ENCODE measurements around the gene CBLN3. TPM values are rescaled to one million over a fixed set of nuclear protein-coding genes. Genes with fewer than 3 reads are reported as not detected.
A peak's percentile ranks its signal among the peaks of the same experiment; 100 is the strongest.

The CBLN3 gene
- total RNA-seq, 4 donors from 2014 or later = 1.7 to 3.4 (median 2.3) TPM

GRCh38 chr14:24435998-24436354 lies 6.5 kb upstream of the CBLN3 start:
- intact Hi-C loops (cut with DNase I) = loop anchor here (2.0 to 10.0 kb wide), 2 partner anchors 101 to 201 kb away; partner anchors contain the start of genes ADCY4, GMPR2 and NEDD8

GRCh38 chr14:24435192-24435810 lies 5.8 kb upstream of the CBLN3 start:
- no peak for TF ChIP-seq POLR2A (IDR thresholded peaks at IDR 0.05)
- no peak for TF ChIP-seq CTCF (IDR thresholded peaks at IDR 0.05)
- Histone ChIP-seq H3K27ac (peak overlapping the region in 2 of 3 donors; percentile 19 to 46), H3K36me3 (peaks cover 43 to 51% of the 10 kb centered on the region in 2 donors), H3K27me3 (no peaks in the 10 kb centered on the region), H3K4me1 (peaks cover 18 to 55% of the 10 kb centered on the region in 2 donors), H3K4me3 (replicated peaks in 1 of 3) (no peak overlapping the region), H3K9me3 (no peaks in the 10 kb centered on the region)
- intact Hi-C loops (cut with DNase I) = loop anchor here (10.0 kb wide), 1 partner anchor 200 kb away; the partner anchor contains the start of genes GMPR2 and NEDD8
- DNase-seq = no peak
- 84 to 88% methylated on average over 2 of the region's 2 CpGs for WGBS, 2 donors

More at GRCh38 chr14:24435998-24436354, 6.5 kb upstream of the CBLN3 start:
- Histone ChIP-seq H3K36me3 (peaks cover 48 to 53% of the 10 kb centered on the region in 2 donors), H3K27ac (peak overlapping the region; percentile 23 to 46 (median 39)), H3K4me3 (replicated peaks in 1 of 3) (no peak overlapping the region), H3K4me1 (peaks cover 13 to 50% of the 10 kb centered on the region in 2 donors), H3K9me3 (no peaks in the 10 kb centered on the region), H3K27me3 (no peaks in the 10 kb centered on the region)
- no peak for DNase-seq
- TF ChIP-seq POLR2A (IDR thresholded peaks at IDR 0.05) (no peak), CTCF (IDR thresholded peaks at IDR 0.05) (no peak)
- WGBS, 2 donors = 47 to 51% methylated on average over 6 of the region's 6 CpGs

- peaks cover 36 to 45% of the 10 kb centered on the region in 2 donors for H3K36me3 ChIP-seq
- peak overlapping the region in 1 of 3 donors; percentile 46 for H3K27ac ChIP-seq
- TF ChIP-seq CTCF (IDR thresholded peaks at IDR 0.05) (no peak), POLR2A (IDR thresholded peaks at IDR 0.05) (no peak)
- no peaks in the 10 kb centered on the region for H3K9me3 ChIP-seq
- 87 to 96% methylated on average over 3 of the region's 3 CpGs for WGBS, 2 donors
- no peak overlapping the region for H3K4me3 ChIP-seq (replicated peaks in 1 of 3)
- H3K27me3 ChIP-seq = no peaks in the 10 kb centered on the region
- intact Hi-C loops (cut with DNase I) = loop anchor here (10.0 kb wide), 1 partner anchor 200 kb away; the partner anchor contains the start of genes GMPR2 and NEDD8
- peaks cover 18 to 55% of the 10 kb centered on the region in 2 donors for H3K4me1 ChIP-seq
- no peak for DNase-seq
Observed at GRCh38 chr14:24434676-24435075, 5.2 kb upstream of the CBLN3 start.

- DNase-seq = no peak
- WGBS, 2 donors = 87 to 90% methylated on average over 7 of the region's 7 CpGs
- no peaks in the 10 kb centered on the region for H3K27me3 ChIP-seq
- peaks cover 23 to 61% of the 10 kb centered on the region in 2 donors for H3K4me1 ChIP-seq
- no peaks in the 10 kb centered on the region for H3K9me3 ChIP-seq
- no peak for TF ChIP-seq POLR2A (IDR thresholded peaks at IDR 0.05)
- TF ChIP-seq CTCF (IDR thresholded peaks at IDR 0.05) = no peak
- peaks cover 33 to 39% of the 10 kb centered on the region in 2 donors for H3K36me3 ChIP-seq
- no peak overlapping the region for H3K27ac ChIP-seq
- no peak overlapping the region for H3K4me3 ChIP-seq (replicated peaks in 1 of 3)
- intact Hi-C loops (cut with DNase I) = loop anchor here (10.0 kb wide), 1 partner anchor 199 kb away; the partner anchor contains the start of genes GMPR2 and NEDD8
Observed at GRCh38 chr14:24434036-24434435, 4.6 kb upstream of the CBLN3 start.
